ENCODE results near the gene FSTL4.

DNA sequence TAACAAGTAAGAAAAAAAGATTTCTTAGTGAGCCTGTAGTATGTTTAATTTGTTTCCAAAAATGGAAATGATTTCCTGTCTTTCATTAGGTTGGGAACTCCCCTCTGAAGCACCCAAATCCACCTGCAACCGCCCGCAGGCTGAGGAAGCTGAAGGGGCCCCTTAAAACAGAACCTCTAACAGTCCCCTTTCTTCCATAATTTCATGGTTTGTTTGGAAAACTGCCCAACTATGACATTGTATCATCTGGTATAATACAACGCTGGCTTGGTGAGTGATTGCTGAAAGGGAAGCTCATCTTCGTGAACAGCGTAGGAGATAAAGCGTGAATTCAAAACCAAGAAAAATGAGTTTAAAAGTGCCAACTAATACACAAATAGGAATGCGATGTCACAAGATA lies 215.5 kb downstream of the FSTL4 start:
- TF ChIP-seq, protein P1, sequence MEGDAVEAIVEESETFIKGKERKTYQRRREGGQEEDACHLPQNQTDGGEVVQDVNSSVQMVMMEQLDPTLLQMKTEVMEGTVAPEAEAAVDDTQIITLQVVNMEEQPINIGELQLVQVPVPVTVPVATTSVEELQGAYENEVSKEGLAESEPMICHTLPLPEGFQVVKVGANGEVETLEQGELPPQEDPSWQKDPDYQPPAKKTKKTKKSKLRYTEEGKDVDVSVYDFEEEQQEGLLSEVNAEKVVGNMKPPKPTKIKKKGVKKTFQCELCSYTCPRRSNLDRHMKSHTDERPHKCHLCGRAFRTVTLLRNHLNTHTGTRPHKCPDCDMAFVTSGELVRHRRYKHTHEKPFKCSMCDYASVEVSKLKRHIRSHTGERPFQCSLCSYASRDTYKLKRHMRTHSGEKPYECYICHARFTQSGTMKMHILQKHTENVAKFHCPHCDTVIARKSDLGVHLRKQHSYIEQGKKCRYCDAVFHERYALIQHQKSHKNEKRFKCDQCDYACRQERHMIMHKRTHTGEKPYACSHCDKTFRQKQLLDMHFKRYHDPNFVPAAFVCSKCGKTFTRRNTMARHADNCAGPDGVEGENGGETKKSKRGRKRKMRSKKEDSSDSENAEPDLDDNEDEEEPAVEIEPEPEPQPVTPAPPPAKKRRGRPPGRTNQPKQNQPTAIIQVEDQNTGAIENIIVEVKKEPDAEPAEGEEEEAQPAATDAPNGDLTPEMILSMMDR (IDR thresholded peaks at IDR 0.05) = no peak
- TF ChIP-seq POLR2A (IDR thresholded peaks at IDR 0.05) = no peak

Data from ovary (tissue), 3 donors.